HCT116 (cell line): ENCODE measurements around the gene SYN1. TPM values are rescaled to one million over a fixed set of nuclear protein-coding genes. Genes with fewer than 3 reads are reported as not detected.

Experiments
- ATAC-seq: fragments of 200-7000 bp; cut with Tn5 transposase; 2 replicates; pipeline ENCODE4 v1.9.1; 2020; ENCODE audit warnings: mild to moderate bottlenecking, moderate library complexity
- BruUV-seq: library from RNA; stranded (reverse); fragments of 400-500 nt; replicated peaks from 2 replicates; lab custom pipeline; 2021; lab: Mats Ljungman, UMichigan
- CTCF ChIA-PET: fragments of 300-600 bp; sonication (Branson Sonifier 250); formaldehyde crosslinking; loops from one replicate; lab custom pipeline; 2021; ENCODE audit warnings: antibody characterized with exemption; lab: Charles Lee
- POLR2A ChIA-PET: fragments of 300-600, 350-600 bp; sonication (Branson Sonifier 250); formaldehyde crosslinking; loops from one replicate; lab custom pipeline; 2021; ENCODE audit warnings: antibody characterized with exemption; lab: Charles Lee
- RAD21 ChIA-PET, 2 experiments: fragments of 300-600 bp; sonication (Branson Sonifier 250); formaldehyde crosslinking; loops; one replicate each; lab custom pipeline; 2023; ENCODE audit warnings: low total read pairs in 2 of 2; ENCODE audit not compliant: uncharacterized antibody in 2 of 2, unreplicated experiment in 2 of 2, low non-redundant PET in 1 of 2; lab: Charles Lee
- DNase-seq: peaks from one replicate; pipeline ENCODE4 v3.0.0-alpha.2; 2010; ENCODE audit warnings: low read depth, low spot score
- H2AFZ ChIP-seq: fragments of 200-600 bp; shearing (Covaris generic), sonication (generic); 2 replicates; pipeline ENCODE4 v1.6.1; 2017; ENCODE audit warnings: low read depth, mixed run types, mixed read lengths, antibody characterized with exemption, low read length; ENCODE audit not compliant: poor library complexity, severe bottlenecking
- H3K27ac ChIP-seq: 2 replicates; pipeline ENCODE4 v1.5.1; 2012; ENCODE audit warnings: low read depth, low read length
- H3K27me3 ChIP-seq: fragments of 200-600 bp; sonication (generic); 2 replicates; pipeline ENCODE4 v1.6.1; 2016; ENCODE audit warnings: mixed run types, low read length, mixed read lengths; ENCODE audit not compliant: insufficient read depth
- H3K36me3 ChIP-seq, 2 experiments: fragments of 200-500 bp in 1 of 2; fragments of 200-600 bp in 1 of 2; sonication (Bioruptor generic) in 1 of 2; sonication (generic) in 1 of 2; 2 replicates each; pipeline versions ENCODE4 v1.5.1 to v1.6.1; 2014 to 2016; ENCODE audit warnings: low read length in 2 of 2, inconsistent platforms in 1 of 2, mixed read lengths in 1 of 2, mixed run types in 1 of 2; ENCODE audit not compliant: insufficient read depth in 2 of 2, control insufficient read depth in 1 of 2
- H3K4me1 ChIP-seq, 2 experiments: fragments of 200-600 bp in 1 of 2; sonication (generic) in 1 of 2; 2 replicates each; pipeline versions ENCODE4 v1.5.1 to v1.6.1; 2012 to 2017; ENCODE audit warnings: low read length in 2 of 2, inconsistent platforms in 1 of 2, mild to moderate bottlenecking in 1 of 2, mixed read lengths in 1 of 2, mixed run types in 1 of 2, moderate library complexity in 1 of 2; ENCODE audit not compliant: insufficient read depth in 2 of 2, control insufficient read depth in 1 of 2
- H3K4me2 ChIP-seq: fragments of 200-600 bp; sonication (generic); 2 replicates; pipeline ENCODE4 v1.6.1; 2017; ENCODE audit warnings: mixed run types, low read length, mixed read lengths
- H3K4me3 ChIP-seq, 2 experiments: fragments of 200-600 bp in 1 of 2; sonication (generic) in 1 of 2; replicated peaks in 1 of 2; 2 replicates each; pipeline ENCODE4 v1.5.1; 2011 to 2016; ENCODE audit warnings: low read length in 2 of 2, control low read depth in 1 of 2, low read depth in 1 of 2, mild to moderate bottlenecking in 1 of 2, mixed read lengths in 1 of 2, mixed run types in 1 of 2
- H3K79me2 ChIP-seq: fragments of 200-600 bp; sonication (generic); 2 replicates; pipeline ENCODE4 v1.6.1; 2017; ENCODE audit warnings: mild to moderate bottlenecking, mixed run types, low read length, moderate library complexity, mixed read lengths; ENCODE audit not compliant: insufficient read depth
- H3K9ac ChIP-seq: fragments of 200-600 bp; sonication (generic); 2 replicates; pipeline ENCODE4 v1.6.1; 2016; ENCODE audit warnings: low read length, mixed read lengths
- H3K9me2 ChIP-seq: fragments of 200-600 bp; sonication (generic), shearing (Covaris generic); 2 replicates; pipeline ENCODE4 v1.6.1; 2017; ENCODE audit warnings: mixed run types, mild to moderate bottlenecking, moderate library complexity; ENCODE audit not compliant: insufficient read depth
- H3K9me3 ChIP-seq, 2 experiments: fragments of 200-500 bp in 1 of 2; fragments of 200-600 bp in 1 of 2; sonication (Bioruptor generic) in 1 of 2; sonication (generic) in 1 of 2; 2 replicates each; pipeline ENCODE4 v1.6.1; 2014 to 2017; ENCODE audit warnings: low read length in 2 of 2, mixed read lengths in 2 of 2, inconsistent platforms in 1 of 2, low read depth in 1 of 2, mild to moderate bottlenecking in 1 of 2, mixed run types in 1 of 2, moderate library complexity in 1 of 2; ENCODE audit not compliant: control insufficient read depth in 1 of 2, insufficient read depth in 1 of 2
- H4K20me1 ChIP-seq: fragments of 200-600 bp; sonication (generic), shearing (Covaris generic); 2 replicates; pipeline ENCODE4 v1.6.1; 2017; ENCODE audit warnings: mixed run types, mild to moderate bottlenecking, moderate library complexity; ENCODE audit not compliant: insufficient read depth
- CBX3 ChIP-seq: IDR thresholded peaks from 2 replicates; pipeline ENCODE4 v1.6.1; 2012; ENCODE audit warnings: low read depth
- CEBPB ChIP-seq: IDR thresholded peaks from 2 replicates; pipeline ENCODE4 v1.6.1; 2012; ENCODE audit warnings: low read depth
- CTCF ChIP-seq, 3 experiments: fragments of 200-600 bp in 1 of 3; sonication (generic) in 1 of 3; IDR thresholded peaks in 2 of 3; conservative IDR thresholded peaks in 1 of 3; 2 replicates each; pipeline ENCODE4 v1.5.1; 2012 to 2017; ENCODE audit warnings: low read depth in 2 of 3, low read length in 2 of 3, antibody characterized with exemption in 1 of 3, borderline replicate concordance in 1 of 3, control low read depth in 1 of 3, mild to moderate bottlenecking in 1 of 3, mixed read lengths in 1 of 3, mixed run types in 1 of 3, moderate library complexity in 1 of 3; ENCODE audit not compliant: insufficient read depth in 1 of 3
- EGR1 ChIP-seq: IDR thresholded peaks from 2 replicates; pipeline ENCODE4 v1.6.1; 2012; ENCODE audit warnings: low read depth
- EZH2 ChIP-seq: fragments of 200-600 bp; sonication (generic); IDR thresholded peaks from 2 replicates; pipeline ENCODE4 v1.6.1; 2017; ENCODE audit warnings: antibody characterized with exemption, mixed run types
- EZH2phosphoT487 ChIP-seq: fragments of 200-600 bp; IDR thresholded peaks from 2 replicates; pipeline ENCODE4 v1.6.1; 2018; ENCODE audit warnings: antibody characterized with exemption, borderline replicate concordance
- FOSL1 ChIP-seq: IDR thresholded peaks from 2 replicates; pipeline ENCODE4 v1.6.1; 2012; ENCODE audit warnings: low read depth
- JUND ChIP-seq: IDR thresholded peaks from 2 replicates; pipeline ENCODE4 v1.6.1; 2012
- POLR2AphosphoS5 ChIP-seq: IDR thresholded peaks from 2 replicates; pipeline ENCODE4 v1.6.1; 2011; ENCODE audit warnings: mild to moderate bottlenecking, low read depth, low read length, moderate library complexity
- RAD21 ChIP-seq: IDR thresholded peaks from 2 replicates; pipeline ENCODE4 v1.6.1; 2012; ENCODE audit warnings: low read depth, mild to moderate bottlenecking
- SIN3A ChIP-seq: IDR thresholded peaks from 2 replicates; pipeline ENCODE4 v1.6.1; 2012; ENCODE audit warnings: low read depth
- SRF ChIP-seq: IDR thresholded peaks from 2 replicates; pipeline ENCODE4 v1.6.1; 2012; ENCODE audit warnings: low read depth
- TCF7L2 ChIP-seq: IDR thresholded peaks from 2 replicates; pipeline ENCODE4 v1.7.0; 2011; ENCODE audit warnings: borderline replicate concordance, inconsistent platforms; ENCODE audit not compliant: insufficient read depth, insufficient read length; ENCODE audit errors: extremely low read depth
- YY1 ChIP-seq: IDR thresholded peaks from 2 replicates; pipeline ENCODE4 v1.6.1; 2011; ENCODE audit warnings: low read length, low read depth, moderate library complexity, mild to moderate bottlenecking; ENCODE audit not compliant: insufficient replicate concordance; ENCODE audit errors: extremely low read depth
- ZFX ChIP-seq: fragments of 450-650 bp; IDR thresholded peaks from 2 replicates; pipeline ENCODE4 v1.6.1; 2017
- ZNF274 ChIP-seq: fragments of 200-500 bp; sonication (Bioruptor generic); IDR thresholded peaks from 2 replicates; pipeline ENCODE4 v1.6.1; 2014; ENCODE audit warnings: mild to moderate bottlenecking, low read depth, low read length, inconsistent platforms
- intact Hi-C: fragments of 100-400 bp; cut with micrococcal nuclease; formaldehyde crosslinking; loops from 2 replicates; pipeline ENCODE4 v1.10.0; 2022
- total RNA-seq: library from RNA; stranded (reverse); gene quantifications from one replicate; pipeline ENCODE4 v1.2.1, GENCODE V29; 2021; ENCODE audit not compliant: unreplicated experiment
- TF ChIP-seq, protein P1 (sequence below): IDR thresholded peaks from 2 replicates; pipeline ENCODE4 v1.6.1; 2012
- TF ChIP-seq, protein P2 (sequence below): IDR thresholded peaks from 2 replicates; pipeline ENCODE4 v1.6.1; 2012
- TF ChIP-seq, protein P3 (sequence below): IDR thresholded peaks from 2 replicates; pipeline ENCODE4 v1.6.1; 2012; ENCODE audit warnings: low read depth

SYN1 gene
- total RNA-seq, 1 experiment from 2014 or later, result 0.86 TPM

GRCh38 chrX:47564438-47565085, 55.1 kb downstream of the SYN1 start:
- no peak overlapping the region for H3K4me3 ChIP-seq
- no peak overlapping the region for H3K9ac ChIP-seq
- H3K4me1 ChIP-seq, result peaks cover 0 to 15% of the 10 kb centered on the region in 2 experiments; a peak in 1 of 4 replicates
- no peak overlapping the region for H3K27ac ChIP-seq
- no peaks in the 10 kb centered on the region for H3K27me3 ChIP-seq
- H3K4me2 ChIP-seq, result no peak overlapping the region
- H3K79me2 ChIP-seq, result peaks cover 19% of the 10 kb centered on the region
- no peaks in the 10 kb centered on the region for H3K9me2 ChIP-seq
- no TSS peak for BruUV-seq
- intact Hi-C loops, result loop anchor here (5.0 to 10.0 kb wide), 4 partner anchors 63 to 930 kb away; partner anchors contain the start of genes CFP and ZNF81
- DNase-seq, result no peak
- no peaks in the 10 kb centered on the region for H4K20me1 ChIP-seq
- no peak for ATAC-seq
- TF ChIP-seq YY1 (no peak), FOSL1 (no peak), CEBPB (no peak), TCF7L2 (no peak), POLR2AphosphoS5 (no peak), CTCF (IDR thresholded peaks at IDR 0.05 in 2 of 3, conservative IDR thresholded peaks at IDR 0.05 in 1 of 3; ENCODE audit: borderline replicate concordance in 1 of 3, insufficient read depth in 1 of 3, low read depth in 2 of 3, low read length in 2 of 3) (no peak), JUND (no peak), EZH2 (no peak), ZFX (no peak), SRF (no peak), SIN3A (no peak), RAD21 (no peak), EZH2phosphoT487 (no peak), CBX3 (no peak), EGR1 (no peak), ZNF274 (no peak)
- TF ChIP-seq, protein P1, sequence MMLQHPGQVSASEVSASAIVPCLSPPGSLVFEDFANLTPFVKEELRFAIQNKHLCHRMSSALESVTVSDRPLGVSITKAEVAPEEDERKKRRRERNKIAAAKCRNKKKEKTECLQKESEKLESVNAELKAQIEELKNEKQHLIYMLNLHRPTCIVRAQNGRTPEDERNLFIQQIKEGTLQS, result no peak
- TF ChIP-seq, protein P2, sequence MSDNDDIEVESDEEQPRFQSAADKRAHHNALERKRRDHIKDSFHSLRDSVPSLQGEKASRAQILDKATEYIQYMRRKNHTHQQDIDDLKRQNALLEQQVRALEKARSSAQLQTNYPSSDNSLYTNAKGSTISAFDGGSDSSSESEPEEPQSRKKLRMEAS, result no peak
- TF ChIP-seq, protein P3, sequence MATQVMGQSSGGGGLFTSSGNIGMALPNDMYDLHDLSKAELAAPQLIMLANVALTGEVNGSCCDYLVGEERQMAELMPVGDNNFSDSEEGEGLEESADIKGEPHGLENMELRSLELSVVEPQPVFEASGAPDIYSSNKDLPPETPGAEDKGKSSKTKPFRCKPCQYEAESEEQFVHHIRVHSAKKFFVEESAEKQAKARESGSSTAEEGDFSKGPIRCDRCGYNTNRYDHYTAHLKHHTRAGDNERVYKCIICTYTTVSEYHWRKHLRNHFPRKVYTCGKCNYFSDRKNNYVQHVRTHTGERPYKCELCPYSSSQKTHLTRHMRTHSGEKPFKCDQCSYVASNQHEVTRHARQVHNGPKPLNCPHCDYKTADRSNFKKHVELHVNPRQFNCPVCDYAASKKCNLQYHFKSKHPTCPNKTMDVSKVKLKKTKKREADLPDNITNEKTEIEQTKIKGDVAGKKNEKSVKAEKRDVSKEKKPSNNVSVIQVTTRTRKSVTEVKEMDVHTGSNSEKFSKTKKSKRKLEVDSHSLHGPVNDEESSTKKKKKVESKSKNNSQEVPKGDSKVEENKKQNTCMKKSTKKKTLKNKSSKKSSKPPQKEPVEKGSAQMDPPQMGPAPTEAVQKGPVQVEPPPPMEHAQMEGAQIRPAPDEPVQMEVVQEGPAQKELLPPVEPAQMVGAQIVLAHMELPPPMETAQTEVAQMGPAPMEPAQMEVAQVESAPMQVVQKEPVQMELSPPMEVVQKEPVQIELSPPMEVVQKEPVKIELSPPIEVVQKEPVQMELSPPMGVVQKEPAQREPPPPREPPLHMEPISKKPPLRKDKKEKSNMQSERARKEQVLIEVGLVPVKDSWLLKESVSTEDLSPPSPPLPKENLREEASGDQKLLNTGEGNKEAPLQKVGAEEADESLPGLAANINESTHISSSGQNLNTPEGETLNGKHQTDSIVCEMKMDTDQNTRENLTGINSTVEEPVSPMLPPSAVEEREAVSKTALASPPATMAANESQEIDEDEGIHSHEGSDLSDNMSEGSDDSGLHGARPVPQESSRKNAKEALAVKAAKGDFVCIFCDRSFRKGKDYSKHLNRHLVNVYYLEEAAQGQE, result no peak
- H3K36me3 ChIP-seq, result peaks cover 0 to 3% of the 10 kb centered on the region in 2 experiments; a peak in 3 of 4 replicates
- RAD21 ChIA-PET, result no interaction called here
- H3K9me3 ChIP-seq, result no peaks in the 10 kb centered on the region
- no peak overlapping the region for H2AFZ ChIP-seq
- CTCF ChIA-PET, result no interaction called here
- POLR2A ChIA-PET, result interaction anchor here (1.0 kb wide), 1 partner anchor 17 kb away, joined by 3 read pairs; no protein-coding TSS in a partner anchor
